Spleen (tissue), 11 donors: Measurements from ENCODE around the gene RPL29. TPM values are rescaled to one million over a fixed set of nuclear protein-coding genes. Genes with fewer than 3 reads are reported as not detected.

Source experiments
- DNase-seq: peaks from one replicate; pipeline ENCODE4 v3.0.0-alpha.2; 2020
- H3K27ac ChIP-seq, 8 donors: fragments of 200-600 bp; sonication (generic) in 7 of 8; 1 replicate in 4 of 8; 2 replicates in 4 of 8; pipeline versions ENCODE4 v1.5.0 to v1.8.0; 2016 to 2021; ENCODE audit warnings: inconsistent platforms in 4 of 8, mild to moderate bottlenecking in 4 of 8, moderate library complexity in 1 of 8
- H3K27me3 ChIP-seq, 7 donors: fragments of 200-600 bp; sonication (generic) in 6 of 7; replicated peaks in 1 of 7; 1 replicate in 4 of 7; 2 replicates in 3 of 7; pipeline versions ENCODE4 v1.5.0 to v1.8.0; 2016 to 2021; ENCODE audit warnings: inconsistent platforms in 3 of 7, mild to moderate bottlenecking in 1 of 7
- H3K36me3 ChIP-seq, 6 donors: fragments of 200-600 bp; sonication (generic) in 5 of 6; 1 replicate in 4 of 6; 2 replicates in 2 of 6; pipeline versions ENCODE4 v1.5.0 to v1.8.0; 2016 to 2021; ENCODE audit warnings: inconsistent platforms in 2 of 6
- H3K4me1 ChIP-seq, 6 donors: fragments of 200-600 bp; sonication (generic) in 5 of 6; 1 replicate in 3 of 6; 2 replicates in 3 of 6; pipeline versions ENCODE4 v1.5.0 to v1.8.0; 2016 to 2021; ENCODE audit warnings: inconsistent platforms in 3 of 6
- H3K4me3 ChIP-seq, 8 donors: fragments of 200-600 bp; sonication (generic) in 7 of 8; 1 replicate in 4 of 8; 2 replicates in 4 of 8; pipeline versions ENCODE4 v1.5.0 to v1.8.0; 2016 to 2021; ENCODE audit warnings: inconsistent platforms in 4 of 8, mild to moderate bottlenecking in 4 of 8, moderate library complexity in 2 of 8
- H3K9me3 ChIP-seq, 8 donors: fragments of 200-600 bp; sonication (generic) in 7 of 8; 1 replicate in 4 of 8; 2 replicates in 4 of 8; pipeline versions ENCODE4 v1.5.0 to v1.8.0; 2016 to 2021; ENCODE audit warnings: inconsistent platforms in 4 of 8
- POLR2A ChIP-seq, 3 donors: fragments of 450-650 bp; IDR thresholded peaks; one replicate each; pipeline ENCODE4 v1.5.1; 2017; ENCODE audit warnings: antibody characterized with exemption in 3 of 3, mild to moderate bottlenecking in 1 of 3
- POLR2AphosphoS5 ChIP-seq, 3 donors: sonication (generic); formaldehyde crosslinking; IDR thresholded peaks; one replicate each; pipeline ENCODE4 v1.5.1; 2017; ENCODE audit warnings: antibody characterized with exemption in 3 of 3
- WGBS, 5 donors: extraction: QIAGEN DNeasy Blood & Tissue Kit in 3 of 5; methylation state at CpG; one replicate each; pipeline versions ENCODE4 v1.1.5 to v1.1.7; 2013 to 2018; 5-methylcytosine and 5-hydroxymethylcytosine counted together
- intact Hi-C: fragments of 100-400 bp; cut with DNase I; formaldehyde crosslinking; loops from one replicate; pipeline ENCODE4 v1.15.0; 2023; ENCODE audit warnings: low total_unique reads
- polyA plus RNA-seq, 3 donors: library from polyadenylated mRNA; stranded (reverse); fragments of 200-250 nt; gene quantifications; one replicate each; pipeline ENCODE4 v1.2.1, GENCODE V29; 2013
- small RNA-seq, 4 donors: library from RNA; depleted of rRNA; stranded (forward); fragments of <200 nt; gene quantifications; one replicate each; pipeline ENCODE3, GENCODE V24; 2016
- total RNA-seq, 7 donors: library from RNA; depleted of rRNA in 3 of 7; stranded (reverse); fragments of >200 nt in 3 of 7; fragmentation: NEBNext Ultra II Directional in 4 of 7; extraction: Animal tissue kit (Norgen Biotek cat#: 25700) in 4 of 7; gene quantifications; one replicate each; pipeline versions ENCODE4 v1.1.0 to v1.2.1, GENCODE V29; 2016 to 2021
- TF ChIP-seq, protein P1 (sequence below), 11 experiments: fragments of 200-600 bp in 7 of 11; fragments of 450-650 bp in 4 of 11; sonication (generic) in 4 of 11; IDR thresholded peaks in 8 of 11; conservative IDR thresholded peaks in 3 of 11; 1 replicate in 7 of 11; 2 replicates in 4 of 11; pipeline versions ENCODE4 v1.4.0 to v1.8.0; 2016 to 2021; ENCODE audit warnings: antibody characterized with exemption in 11 of 11, inconsistent platforms in 4 of 11, mild to moderate bottlenecking in 1 of 11
- donor health status: healthy with polysubstance abuse.
- donor health status: DM: no; HTN: no; CAD: no; lungs with moderate emphysema.
- donor health status: DM: no; HTN: no; CAD: no.
- donor health status: Bipolar disorder and iron deficiency.
- donor health status: healthy.
- donor health status: DM: no; HTN: no; CAD: no.
- donor health status: DM: yes; HTN: yes; CAD: no.

The RPL29 gene
- total and polyA plus RNA-seq, 10 donors: 684 to 4,302 (median 1,095) TPM

- H3K4me3 ChIP-seq: no peak overlapping the region
- TF ChIP-seq POLR2AphosphoS5 (IDR thresholded peaks at IDR 0.05) (no peak), POLR2A (IDR thresholded peaks at IDR 0.05) (no peak)
- TF ChIP-seq, protein P1, sequence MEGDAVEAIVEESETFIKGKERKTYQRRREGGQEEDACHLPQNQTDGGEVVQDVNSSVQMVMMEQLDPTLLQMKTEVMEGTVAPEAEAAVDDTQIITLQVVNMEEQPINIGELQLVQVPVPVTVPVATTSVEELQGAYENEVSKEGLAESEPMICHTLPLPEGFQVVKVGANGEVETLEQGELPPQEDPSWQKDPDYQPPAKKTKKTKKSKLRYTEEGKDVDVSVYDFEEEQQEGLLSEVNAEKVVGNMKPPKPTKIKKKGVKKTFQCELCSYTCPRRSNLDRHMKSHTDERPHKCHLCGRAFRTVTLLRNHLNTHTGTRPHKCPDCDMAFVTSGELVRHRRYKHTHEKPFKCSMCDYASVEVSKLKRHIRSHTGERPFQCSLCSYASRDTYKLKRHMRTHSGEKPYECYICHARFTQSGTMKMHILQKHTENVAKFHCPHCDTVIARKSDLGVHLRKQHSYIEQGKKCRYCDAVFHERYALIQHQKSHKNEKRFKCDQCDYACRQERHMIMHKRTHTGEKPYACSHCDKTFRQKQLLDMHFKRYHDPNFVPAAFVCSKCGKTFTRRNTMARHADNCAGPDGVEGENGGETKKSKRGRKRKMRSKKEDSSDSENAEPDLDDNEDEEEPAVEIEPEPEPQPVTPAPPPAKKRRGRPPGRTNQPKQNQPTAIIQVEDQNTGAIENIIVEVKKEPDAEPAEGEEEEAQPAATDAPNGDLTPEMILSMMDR (IDR thresholded peaks at IDR 0.05 in 8 of 11, conservative IDR thresholded peaks at IDR 0.05 in 3 of 11): no peak
- peaks cover 0 to 50% (median 9%) of the 10 kb centered on the region in 6 donors for H3K36me3 ChIP-seq
- intact Hi-C loops: loop anchor here (5.0 to 10.0 kb wide), 2 partner anchors 50 to 198 kb away; partner anchors contain the start of gene RPL29
- H3K4me1 ChIP-seq: peaks cover 15 to 39% (median 32%) of the 10 kb centered on the region in 6 donors
- H3K9me3 ChIP-seq: no peaks in the 10 kb centered on the region
- peak; percentile 74 for DNase-seq
- H3K27ac ChIP-seq: no peak overlapping the region
- WGBS, 5 donors: 85 to 95% (median 87%) methylated on average over 9 to 11 of the region's 11 CpGs
- no peaks in the 10 kb centered on the region for H3K27me3 ChIP-seq
Measured at GRCh38 chr3:51944451-51945021, 51.2 kb downstream of the RPL29 start.

Small RNA genes within 50 kb of the gene (small RNA-seq; reads per million reads assigned to genes)
- gene AC115284.1: 0 reads per million in 4 donors

Other genes starting within 250 kb of the RPL29 start
- not detected for gene IQCF6, start 216.7 kb downstream of the RPL29 start, total RNA-seq
- not detected for gene IQCF6, start 216.7 kb downstream of the RPL29 start, polyA plus RNA-seq
- gene IQCF2, start 134.3 kb downstream of the RPL29 start, total RNA-seq: not detected
- gene IQCF2, start 134.3 kb downstream of the RPL29 start, polyA plus RNA-seq: not detected
- not detected for gene IQCF5, start 120.3 kb downstream of the RPL29 start, total RNA-seq
- not detected for gene IQCF5, start 120.3 kb downstream of the RPL29 start, polyA plus RNA-seq
- not detected for gene IQCF1, start 92.5 kb downstream of the RPL29 start, total RNA-seq
- not detected for gene IQCF1, start 92.5 kb downstream of the RPL29 start, polyA plus RNA-seq
- gene RRP9, start 54.0 kb downstream of the RPL29 start, total RNA-seq: 10 to 100 TPM in 6 of 7 donors, 1 to 10 TPM in 1; 9.5 to 20.6 (median 12.5) TPM
- 10 to 100 TPM; 18.5 to 26.6 (median 21.2) TPM for gene RRP9, start 54.0 kb downstream of the RPL29 start, polyA plus RNA-seq
- 10 to 100 TPM; 23.1 to 34.2 (median 28.2) TPM for gene PARP3, start 53.5 kb downstream of the RPL29 start, total RNA-seq
- gene PARP3, start 53.5 kb downstream of the RPL29 start, polyA plus RNA-seq: 10 to 100 TPM in 2 of 3 donors, 1 to 10 TPM in 1; 8.2 to 18.9 (median 16.5) TPM
- under 1 TPM in 1 of 7 donors, not detected in 6; 0.39 TPM for gene GPR62, start 40.5 kb downstream of the RPL29 start, total RNA-seq
- under 1 TPM; 0.04 to 0.06 (median 0.05) TPM for gene GPR62, start 40.5 kb downstream of the RPL29 start, polyA plus RNA-seq
- 10 to 100 TPM; 17.1 to 24.6 (median 20.7) TPM for gene PCBP4, start 28.4 kb downstream of the RPL29 start, total RNA-seq
- 10 to 100 TPM; 12.8 to 41.7 (median 23.2) TPM for gene PCBP4, start 28.4 kb downstream of the RPL29 start, polyA plus RNA-seq
- gene ABHD14B, start 21.8 kb downstream of the RPL29 start, total RNA-seq: 10 to 100 TPM; 33.8 to 74.9 (median 56.3) TPM
- gene ABHD14B, start 21.8 kb downstream of the RPL29 start, polyA plus RNA-seq: 10 to 100 TPM; 60.1 to 71.4 (median 66.8) TPM
- 10 to 100 TPM in 4 of 7 donors, 1 to 10 TPM in 3; 8.7 to 23.9 (median 12.3) TPM for gene ABHD14A, start 20.8 kb downstream of the RPL29 start, total RNA-seq
- 10 to 100 TPM; 18.7 to 26.7 (median 22.1) TPM for gene ABHD14A, start 20.8 kb downstream of the RPL29 start, polyA plus RNA-seq
- gene ACY1, start 12.4 kb downstream of the RPL29 start, total RNA-seq: 10 to 100 TPM; 16.7 to 31.1 (median 26.0) TPM
- gene ACY1, start 12.4 kb downstream of the RPL29 start, polyA plus RNA-seq: 10 to 100 TPM; 28.1 to 29.8 (median 29.2) TPM
- 10 to 100 TPM; 31.5 to 68.6 (median 42.6) TPM for gene DUSP7, start 60.7 kb upstream of the RPL29 start, total RNA-seq
- 10 to 100 TPM in 1 of 3 donors, 1 to 10 TPM in 2; 5.4 to 20.1 (median 6.9) TPM for gene DUSP7, start 60.7 kb upstream of the RPL29 start, polyA plus RNA-seq
- 1 to 10 TPM; 1.6 to 4.4 (median 2.5) TPM for gene POC1A, start 158.5 kb upstream of the RPL29 start, total RNA-seq
- 1 to 10 TPM; 2.4 to 3.2 (median 3.2) TPM for gene POC1A, start 158.5 kb upstream of the RPL29 start, polyA plus RNA-seq
- 10 to 100 TPM; 25.3 to 40.8 (median 33.8) TPM for gene ALAS1, start 202.3 kb upstream of the RPL29 start, total RNA-seq
- 10 to 100 TPM; 13.0 to 25.3 (median 15.4) TPM for gene ALAS1, start 202.3 kb upstream of the RPL29 start, polyA plus RNA-seq
- 1 to 10 TPM; 2.3 to 7.7 (median 4.2) TPM for gene TLR9, start 229.8 kb upstream of the RPL29 start, total RNA-seq
- 1 to 10 TPM in 1 of 3 donors, under 1 TPM in 1, not detected in 1; 0.55 to 3.8 TPM for gene TLR9, start 229.8 kb upstream of the RPL29 start, polyA plus RNA-seq
- 100 to 1,000 TPM in 1 of 7 donors, 10 to 100 TPM in 6; 57.5 to 109 (median 68.2) TPM for gene TWF2, start 243.3 kb upstream of the RPL29 start, total RNA-seq
- gene TWF2, start 243.3 kb upstream of the RPL29 start, polyA plus RNA-seq: 10 to 100 TPM; 47.3 to 71.4 (median 59.8) TPM
- 10 to 100 TPM; 26.3 to 77.8 (median 55.8) TPM for gene PPM1M, start 249.9 kb upstream of the RPL29 start, total RNA-seq
- 10 to 100 TPM; 29.2 to 37.2 (median 33.6) TPM for gene PPM1M, start 249.9 kb upstream of the RPL29 start, polyA plus RNA-seq